Measurements from ENCODE around the gene ZNF808.
A peak's percentile ranks its signal among the peaks of the same experiment; 100 is the strongest.
"Not testable (repeated sequence)": the region's sequence is repeated elsewhere in the genome, so short reads cannot be mapped to it uniquely, and the experiment has no call there.

Gene ZNF808

GRCh38 chr19:52592301-52592700 is 64.8 kb downstream of the ZNF808 start:
- DNase-seq (ENCODE audit: low read depth in 2 of 3, low spot score in 1 of 3), result no peak

DNA sequence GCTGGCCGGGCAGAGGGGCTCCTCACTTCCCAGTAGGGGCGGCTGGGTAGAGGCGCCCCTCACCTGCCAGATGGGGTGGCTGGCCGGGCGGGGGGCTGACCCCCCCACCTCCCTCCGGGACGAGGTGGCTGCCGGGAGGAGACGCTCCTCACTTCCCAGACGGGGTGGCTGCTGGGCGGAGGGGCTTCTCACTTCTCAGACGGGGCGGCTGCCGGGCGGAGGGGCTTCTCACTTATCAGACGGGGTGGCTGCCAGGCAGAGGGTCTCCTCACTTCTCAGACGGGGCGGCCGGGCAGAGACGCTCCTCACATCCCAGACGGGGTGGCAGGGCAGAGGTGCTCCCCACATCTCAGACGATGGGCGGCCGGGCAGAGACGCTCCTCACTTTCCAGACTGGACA is 66.0 kb downstream of the ZNF808 start:
- not testable (repeated sequence) for DNase-seq (ENCODE audit: low read depth in 2 of 3, low spot score in 1 of 3)

GRCh38 chr19:52599241-52599640 is 71.8 kb downstream of the ZNF808 start:
- no peak for DNase-seq (ENCODE audit: low read depth in 2 of 3, low spot score in 1 of 3)

GRCh38 chr19:52600639-52601024 is 73.2 kb downstream of the ZNF808 start:
- peak in 1 of 3 donors; percentile 3 for DNase-seq (ENCODE audit: low read depth in 2 of 3, low spot score in 1 of 3)

DNA sequence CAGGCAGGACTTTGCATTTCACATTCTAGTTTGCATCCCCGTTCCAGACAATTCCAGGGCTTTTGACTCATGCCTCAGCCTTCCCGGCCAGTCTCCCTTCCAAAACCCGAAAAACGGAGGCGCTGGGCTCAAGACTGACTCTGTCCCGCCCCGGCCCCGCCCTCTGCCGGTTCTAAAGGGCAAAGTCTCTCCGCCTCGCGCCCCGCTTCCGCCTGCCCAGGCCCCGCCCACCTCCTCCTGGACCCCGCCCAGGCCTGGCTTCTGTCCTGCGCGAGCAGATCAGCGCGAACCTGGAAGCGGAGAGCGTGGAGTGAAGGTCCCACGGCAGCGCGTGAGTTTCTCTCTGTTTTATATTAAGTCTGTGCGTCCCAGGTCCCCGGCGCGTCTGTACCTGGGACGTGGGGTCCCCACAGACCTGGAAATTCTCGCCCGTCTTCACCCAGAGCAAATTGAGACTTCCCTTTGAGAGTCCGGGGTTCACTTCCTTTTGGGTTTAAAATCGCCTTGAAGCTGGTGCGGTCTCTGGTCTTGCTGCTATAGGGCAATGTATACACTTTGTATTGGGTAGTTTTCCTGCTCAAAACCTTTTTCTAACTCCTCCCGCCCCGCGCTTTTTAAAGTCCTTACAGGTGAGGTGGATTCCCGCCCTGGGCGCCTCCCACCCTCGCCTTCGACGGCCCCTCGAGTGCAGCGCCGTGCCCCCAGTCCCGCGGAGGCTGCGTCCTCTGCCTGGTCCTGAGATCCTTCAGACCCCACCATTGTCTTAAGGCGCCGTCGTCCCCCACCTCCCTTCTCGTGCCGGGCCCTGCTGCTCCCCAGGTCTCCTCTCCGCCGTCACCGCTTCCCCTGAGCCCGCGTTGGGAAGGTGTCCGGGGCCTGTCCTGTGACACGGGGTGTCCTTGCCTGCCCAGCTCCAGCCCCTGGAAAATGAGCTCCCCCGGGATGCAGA is 73.8 kb downstream of the ZNF808 start:
- DNase-seq (ENCODE audit: low read depth in 2 of 3, low spot score in 1 of 3), result peak; percentile 85 to 92 (median 89)

DNA sequence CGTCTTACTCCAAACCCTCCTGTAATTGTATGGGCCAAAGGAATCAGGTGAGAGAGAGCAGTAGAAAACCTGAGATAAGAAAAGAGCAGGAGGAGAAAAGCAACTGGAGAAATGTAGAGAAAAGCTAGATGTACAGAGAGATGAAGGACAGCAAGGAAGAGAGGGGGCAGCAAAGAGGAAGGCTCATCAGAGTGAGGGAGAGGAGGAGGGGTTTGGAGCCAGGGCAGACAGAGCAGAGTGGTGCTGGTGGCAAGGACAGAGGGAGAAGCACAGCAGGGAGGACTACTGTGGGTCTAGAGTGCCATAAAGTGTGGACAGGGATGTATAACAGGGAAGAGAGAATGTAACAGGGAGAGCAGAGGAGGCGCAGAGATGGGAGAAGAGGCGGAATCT is 74.5 kb downstream of the ZNF808 start:
- not testable (repeated sequence) for DNase-seq (ENCODE audit: low read depth in 2 of 3, low spot score in 1 of 3)

DNA sequence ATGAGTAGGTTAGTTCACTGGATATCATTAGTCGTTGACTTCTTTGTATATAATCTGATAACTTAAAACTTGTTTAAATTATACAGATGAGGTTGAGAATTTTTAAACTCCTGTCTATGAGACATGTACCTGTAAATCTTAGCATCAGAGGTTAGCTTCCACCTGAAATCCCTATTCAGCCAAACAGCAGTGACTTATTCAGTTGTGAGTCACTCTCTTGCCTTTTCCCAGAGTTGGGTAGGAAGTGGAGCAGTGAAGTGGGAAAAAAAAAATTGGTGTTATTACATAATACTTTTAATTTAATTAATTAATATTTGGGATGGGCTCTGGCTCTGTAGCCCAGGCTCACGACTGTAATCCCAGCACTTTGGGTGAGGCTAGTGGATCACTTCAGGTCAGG is 75.5 kb downstream of the ZNF808 start:
- no peak for DNase-seq (ENCODE audit: low read depth in 2 of 3, low spot score in 1 of 3)

DNA sequence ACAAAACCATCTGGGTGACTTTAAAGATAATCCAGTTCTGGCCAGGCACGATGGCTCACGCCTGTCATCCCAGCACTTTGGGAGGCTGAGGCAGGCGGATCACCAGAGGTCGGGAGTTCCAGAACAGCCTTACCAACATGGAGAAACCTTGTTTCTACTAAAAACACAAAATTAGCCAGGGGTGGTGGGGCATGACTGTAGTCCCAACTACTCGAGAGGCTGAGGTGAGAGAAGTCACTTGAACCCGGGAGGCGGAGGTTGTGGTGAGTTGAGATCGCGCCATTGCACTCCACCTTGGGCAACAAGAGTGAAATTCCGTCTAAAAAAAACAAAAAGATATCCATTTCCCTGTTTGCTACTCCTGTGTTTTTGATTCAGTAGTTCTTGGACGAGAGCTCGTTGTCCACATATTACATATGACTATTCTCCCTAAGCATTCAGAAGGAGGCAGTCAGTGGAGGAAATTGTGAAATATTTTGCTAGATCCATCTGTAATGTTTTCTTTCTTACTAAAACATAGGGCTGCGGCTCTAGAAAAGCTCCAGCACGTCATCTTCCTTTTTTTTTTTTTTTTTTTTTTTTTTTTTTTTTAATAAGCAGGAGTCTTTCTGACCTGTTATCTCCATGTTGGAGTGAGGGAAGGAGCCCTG is 76.2 kb downstream of the ZNF808 start:
- no peak for DNase-seq (ENCODE audit: low read depth in 2 of 3, low spot score in 1 of 3)

Data from stimulated activated CD4-positive, alpha-beta T cell treated with anti-CD3 and anti-CD28 coated beads, Interleukin-12 subunit alpha, Interleukin-12 subunit beta, amount 100 ng/mL, for 48 hours (primary cell).